Fibroblast of lung (primary cell): ENCODE results near the gene KIAA2012. TPM values are rescaled to one million over a fixed set of nuclear protein-coding genes. Genes with fewer than 3 reads are reported as not detected.
A peak's percentile ranks its signal among the peaks of the same experiment; 100 is the strongest.

Experiments
- DNase-seq, 2 donors: peaks; one replicate each; pipeline versions ENCODE4 v3.0.0 to v3.0.0-alpha.2; 2010; ENCODE audit warnings: low read depth in 2 of 2
- H2AFZ ChIP-seq: 2 replicates; pipeline ENCODE4 v1.5.1; 2012; ENCODE audit warnings: low read length, control low read depth, inconsistent platforms
- H3K27ac ChIP-seq: 2 replicates; pipeline ENCODE4 v1.5.1; 2011; ENCODE audit warnings: low read length, control low read depth; ENCODE audit not compliant: insufficient read depth
- H3K27me3 ChIP-seq: 2 replicates; pipeline ENCODE4 v1.5.1; 2011; ENCODE audit warnings: mild to moderate bottlenecking, low read length; ENCODE audit not compliant: control insufficient read depth, insufficient read depth
- H3K36me3 ChIP-seq: 2 replicates; pipeline ENCODE4 v1.5.1; 2011; ENCODE audit warnings: low read length; ENCODE audit not compliant: control insufficient read depth, insufficient read depth
- H3K4me1 ChIP-seq: 2 replicates; pipeline ENCODE4 v1.5.1; 2011; ENCODE audit warnings: low read length; ENCODE audit not compliant: control insufficient read depth, insufficient read depth; ENCODE audit errors: extremely low read depth
- H3K4me2 ChIP-seq: 2 replicates; pipeline ENCODE4 v1.5.1; 2011; ENCODE audit warnings: low read length, control low read depth; ENCODE audit not compliant: insufficient read depth; ENCODE audit errors: extremely low read depth
- H3K4me3 ChIP-seq, 4 experiments: fragments of 200-600 bp in 1 of 4; sonication (generic) in 1 of 4; replicated peaks in 1 of 4; 2 replicates each; pipeline ENCODE4 v1.5.1; 2011 to 2016; ENCODE audit warnings: low read length in 4 of 4, low read depth in 3 of 4, mild to moderate bottlenecking in 3 of 4, control low read depth in 2 of 4, inconsistent platforms in 1 of 4, mixed read lengths in 1 of 4; ENCODE audit not compliant: insufficient read depth in 1 of 4; ENCODE audit errors: control extremely low read depth in 1 of 4
- H3K79me2 ChIP-seq: 2 replicates; pipeline ENCODE4 v1.5.1; 2012; ENCODE audit warnings: mild to moderate bottlenecking, low read length, inconsistent platforms; ENCODE audit not compliant: control insufficient read depth, insufficient read depth
- H3K9ac ChIP-seq: 2 replicates; pipeline ENCODE4 v1.5.1; 2011; ENCODE audit warnings: mild to moderate bottlenecking, low read length, control low read depth; ENCODE audit not compliant: insufficient read depth
- H3K9me3 ChIP-seq: 2 replicates; pipeline ENCODE4 v1.5.1; 2012; ENCODE audit warnings: low read depth, low read length; ENCODE audit not compliant: control insufficient read depth, insufficient read depth
- H4K20me1 ChIP-seq: 2 replicates; pipeline ENCODE4 v1.5.1; 2011; ENCODE audit warnings: low read length; ENCODE audit not compliant: control insufficient read depth, insufficient read depth; ENCODE audit errors: extremely low read depth
- EZH2 ChIP-seq: IDR thresholded peaks from 2 replicates; pipeline ENCODE4 v1.5.1; 2012; ENCODE audit warnings: low read length, control low read depth, mild to moderate bottlenecking; ENCODE audit errors: missing control alignments
- polyA plus RNA-seq, 2 donors: library from polyadenylated mRNA; depleted of rRNA in 1 of 2; stranded (reverse) in 1 of 2; unstranded in 1 of 2; fragments of >200 nt; gene quantifications; 2 replicates each; pipeline ENCODE4 v1.2.1, GENCODE V29; 2011 to 2012; ENCODE audit warnings: missing spikeins in 1 of 2
- total RNA-seq: library from RNA; depleted of rRNA; stranded (reverse); fragments of >200 nt; gene quantifications from 2 replicates; pipeline ENCODE4 v1.2.1, GENCODE V29; 2014
- TF ChIP-seq, protein P1 (sequence below), 2 donors: IDR thresholded peaks in 1 of 2; conservative IDR thresholded peaks in 1 of 2; 1 replicate in 1 of 2; 2 replicates in 1 of 2; pipeline ENCODE4 v1.5.1; 2011 to 2012; ENCODE audit warnings: low read length in 2 of 2, control low read depth in 1 of 2, inconsistent platforms in 1 of 2, low read depth in 1 of 2, mild to moderate bottlenecking in 1 of 2

Gene KIAA2012
- total and polyA plus RNA-seq, 2 donors (not counting 1 experiment from before 2014, with no cell fraction given) = 0.09 TPM; not detected in 1

DNA sequence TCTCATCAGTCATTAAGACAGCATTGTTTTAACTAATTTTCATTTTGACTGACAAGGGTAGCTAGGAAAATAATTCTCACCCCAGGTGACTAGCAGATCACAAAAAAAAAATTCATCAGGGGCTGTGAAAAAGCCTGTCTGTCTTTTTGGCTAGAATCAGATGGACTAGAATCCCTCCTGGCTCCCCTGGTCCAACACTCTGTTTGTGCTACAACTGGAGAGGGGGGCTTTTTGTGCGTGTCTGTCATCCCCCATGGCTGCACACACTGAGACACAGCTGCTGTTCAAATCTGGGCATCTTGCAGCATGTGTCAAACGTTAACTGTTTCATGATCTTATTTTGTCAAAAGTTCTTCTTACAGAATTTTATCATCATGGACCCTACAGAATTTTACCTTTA, 51.2 kb downstream of the KIAA2012 start:
- Histone ChIP-seq H3K36me3 (no peaks in the 10 kb centered on the region), H3K4me1 (peaks cover 5% of the 10 kb centered on the region), H3K9me3 (no peaks in the 10 kb centered on the region), H3K9ac (no peak overlapping the region), H3K4me2 (no peak overlapping the region), H2AFZ (no peak overlapping the region), H4K20me1 (no peaks in the 10 kb centered on the region), H3K4me3 (no peak overlapping the region), H3K79me2 (no peaks in the 10 kb centered on the region), H3K27me3 (no peaks in the 10 kb centered on the region), H3K27ac (no peak overlapping the region)
- TF ChIP-seq EZH2 = no peak
- TF ChIP-seq, protein P1, sequence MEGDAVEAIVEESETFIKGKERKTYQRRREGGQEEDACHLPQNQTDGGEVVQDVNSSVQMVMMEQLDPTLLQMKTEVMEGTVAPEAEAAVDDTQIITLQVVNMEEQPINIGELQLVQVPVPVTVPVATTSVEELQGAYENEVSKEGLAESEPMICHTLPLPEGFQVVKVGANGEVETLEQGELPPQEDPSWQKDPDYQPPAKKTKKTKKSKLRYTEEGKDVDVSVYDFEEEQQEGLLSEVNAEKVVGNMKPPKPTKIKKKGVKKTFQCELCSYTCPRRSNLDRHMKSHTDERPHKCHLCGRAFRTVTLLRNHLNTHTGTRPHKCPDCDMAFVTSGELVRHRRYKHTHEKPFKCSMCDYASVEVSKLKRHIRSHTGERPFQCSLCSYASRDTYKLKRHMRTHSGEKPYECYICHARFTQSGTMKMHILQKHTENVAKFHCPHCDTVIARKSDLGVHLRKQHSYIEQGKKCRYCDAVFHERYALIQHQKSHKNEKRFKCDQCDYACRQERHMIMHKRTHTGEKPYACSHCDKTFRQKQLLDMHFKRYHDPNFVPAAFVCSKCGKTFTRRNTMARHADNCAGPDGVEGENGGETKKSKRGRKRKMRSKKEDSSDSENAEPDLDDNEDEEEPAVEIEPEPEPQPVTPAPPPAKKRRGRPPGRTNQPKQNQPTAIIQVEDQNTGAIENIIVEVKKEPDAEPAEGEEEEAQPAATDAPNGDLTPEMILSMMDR (conservative IDR thresholded peaks at IDR 0.05 in 1 of 2, IDR thresholded peaks at IDR 0.05 in 1 of 2; ENCODE audit: low read depth in 1 of 2, low read length in 2 of 2) = no peak
- DNase-seq = no peak

- no peaks in the 10 kb centered on the region for H4K20me1 ChIP-seq
- H3K4me2 ChIP-seq = no peak overlapping the region
- no peaks in the 10 kb centered on the region for H3K27me3 ChIP-seq
- no peaks in the 10 kb centered on the region for H3K9me3 ChIP-seq
- peak in 1 of 2 donors; percentile 60 for DNase-seq
- no peak overlapping the region for H2AFZ ChIP-seq
- H3K4me1 ChIP-seq = peaks cover 4% of the 10 kb centered on the region
- no peak overlapping the region for H3K9ac ChIP-seq
- no peak for TF ChIP-seq EZH2
- TF ChIP-seq, protein P1 (conservative IDR thresholded peaks at IDR 0.05 in 1 of 2, IDR thresholded peaks at IDR 0.05 in 1 of 2; ENCODE audit: low read depth in 1 of 2, low read length in 2 of 2) = no peak
- H3K4me3 ChIP-seq = no peak overlapping the region
- no peaks in the 10 kb centered on the region for H3K79me2 ChIP-seq
- no peaks in the 10 kb centered on the region for H3K36me3 ChIP-seq
- no peak overlapping the region for H3K27ac ChIP-seq
These were observed 54.8 kb downstream of the KIAA2012 start for GRCh38 chr2:202127687-202128331.

DNA sequence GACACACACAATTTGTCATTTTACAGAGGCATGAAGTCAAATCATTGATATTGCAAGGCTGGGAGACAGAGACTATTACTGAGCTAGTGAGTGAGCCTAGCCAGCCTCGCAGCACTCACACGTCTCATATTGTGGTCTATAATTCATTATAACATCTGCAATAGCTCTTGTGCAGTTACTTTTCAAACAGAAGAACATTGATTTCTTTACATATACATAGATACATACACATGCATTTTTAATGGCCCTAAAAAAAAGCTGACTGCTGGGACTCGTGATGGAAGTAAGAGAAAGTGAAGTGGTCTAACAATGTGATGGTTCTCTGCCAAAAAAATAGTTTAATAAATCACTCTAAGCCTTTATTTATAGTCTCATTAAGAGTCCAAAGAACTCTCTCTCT, 56.8 kb downstream of the KIAA2012 start:
- DNase-seq = peak in 1 of 2 donors; percentile 39

More for the DNA sequence above, 56.8 kb downstream of the KIAA2012 start:
- Histone ChIP-seq H3K79me2 (no peaks in the 10 kb centered on the region), H3K27ac (no peak overlapping the region), H3K27me3 (no peaks in the 10 kb centered on the region), H3K4me1 (no peaks in the 10 kb centered on the region), H4K20me1 (no peaks in the 10 kb centered on the region), H3K4me3 (no peak overlapping the region), H3K9ac (no peak overlapping the region), H3K4me2 (no peak overlapping the region), H2AFZ (no peak overlapping the region), H3K9me3 (no peaks in the 10 kb centered on the region), H3K36me3 (no peaks in the 10 kb centered on the region)
- TF ChIP-seq EZH2 = no peak
- TF ChIP-seq, protein P1 (conservative IDR thresholded peaks at IDR 0.05 in 1 of 2, IDR thresholded peaks at IDR 0.05 in 1 of 2; ENCODE audit: low read depth in 1 of 2, low read length in 2 of 2) = no peak
